ENCODE measurements around the gene RIPOR3.

DNA sequence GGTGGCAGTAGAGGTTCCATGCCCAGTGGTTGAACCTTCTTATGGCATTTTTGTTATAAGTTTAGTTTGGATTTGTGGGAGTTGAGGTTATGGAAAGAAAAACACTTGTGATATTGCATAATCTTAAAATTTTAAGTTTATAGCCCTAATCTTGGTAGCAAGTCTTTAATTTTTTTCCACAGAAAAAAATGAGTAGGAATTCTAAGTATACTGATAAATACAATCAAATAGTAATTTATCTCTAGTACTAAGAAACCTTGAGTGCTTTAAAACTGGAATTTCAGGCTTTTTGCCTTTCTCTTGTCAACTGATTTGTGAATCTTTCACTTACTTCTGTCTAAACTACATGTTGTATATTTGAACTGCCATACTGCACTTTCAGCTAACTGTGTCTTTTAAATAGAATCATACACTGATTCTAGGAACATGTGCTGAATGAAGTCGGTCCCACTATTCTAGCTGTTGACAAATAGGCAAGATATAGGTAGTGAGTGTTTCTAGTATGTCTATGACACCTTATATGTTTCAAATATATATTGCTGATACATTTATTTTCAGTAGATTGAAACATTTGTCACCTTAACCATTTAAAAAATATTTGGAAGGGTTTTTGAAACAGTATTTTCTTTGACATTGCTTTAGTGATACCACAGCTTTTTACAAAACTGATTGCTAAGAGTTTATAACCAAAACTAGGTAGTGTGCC is 42.5 kb upstream of the RIPOR3 start:
- no peak for TF ChIP-seq POLR2A (IDR thresholded peaks at IDR 0.05)
- no peak for TF ChIP-seq CTCF (IDR thresholded peaks at IDR 0.05)
